Pancreas (tissue), 10 donors: ENCODE results near the gene FBXO3. TPM values are rescaled to one million over a fixed set of nuclear protein-coding genes. Genes with fewer than 3 reads are reported as not detected.
A peak's percentile ranks its signal among the peaks of the same experiment; 100 is the strongest.

Experiments used
- ATAC-seq, 4 donors: fragments of 200-7000 bp; cut with Tn5 transposase; one replicate each; pipeline versions ENCODE4 v1.8.0 to v1.9.1; 2020; ENCODE audit warnings: mild to moderate bottlenecking in 4 of 4, moderate library complexity in 4 of 4
- DNase-seq, 6 donors: peaks; one replicate each; pipeline ENCODE4 v3.0.0-alpha.2; 2020
- FAIRE-seq: peaks from 2 replicates; lab custom pipeline; 2012; peaks lifted over from hg19 to GRCh38; lab: Jason Lieb, UNC
- H3K27ac ChIP-seq, 4 donors: fragments of 200-600 bp; sonication (generic); 1 replicate in 3 of 4; 2 replicates in 1 of 4; pipeline versions ENCODE4 v1.5.0 to v1.8.0; 2020
- H3K27me3 ChIP-seq, 4 donors: fragments of 200-600 bp; one replicate each; pipeline ENCODE4 v1.8.0; 2021
- H3K36me3 ChIP-seq, 3 donors: fragments of 200-600 bp; sonication (generic) in 1 of 3; one replicate each; pipeline versions ENCODE4 v1.5.0 to v1.8.0; 2020 to 2021
- H3K4me1 ChIP-seq, 3 donors: fragments of 200-600 bp; one replicate each; pipeline ENCODE4 v1.8.0; 2021
- H3K4me3 ChIP-seq, 4 donors: fragments of 200-600 bp; sonication (generic) in 2 of 4; one replicate each; pipeline versions ENCODE4 v1.5.0 to v1.8.0; 2020 to 2021
- H3K9me3 ChIP-seq, 4 donors: fragments of 200-600 bp; one replicate each; pipeline ENCODE4 v1.8.0; 2021
- WGBS, 2 donors: extraction: QIAGEN DNeasy Blood & Tissue Kit; methylation state at CpG; one replicate each; pipeline ENCODE4 v1.1.7; 2013; 5-methylcytosine and 5-hydroxymethylcytosine counted together
- intact Hi-C, 3 donors: fragments of 100-400 bp; cut with DNase I; formaldehyde crosslinking; loops; one replicate each; pipeline versions ENCODE4 v1.11.1 to v1.14.2; 2022
- polyA plus RNA-seq, 2 donors: library from polyadenylated mRNA; stranded (reverse); fragments of 200-250 nt; gene quantifications; one replicate each; pipeline ENCODE4 v1.2.3, GENCODE V29; 2013
- total RNA-seq, 6 donors: library from RNA; stranded (reverse); fragmentation: NEBNext Ultra II Directional in 4 of 6; extraction: Animal tissue kit (Norgen Biotek cat#: 25700) in 4 of 6; gene quantifications; one replicate each; pipeline versions ENCODE4 v1.2.1 to v1.2.4, GENCODE V29; 2021 to 2023
- TF ChIP-seq, protein P1 (sequence below), 4 donors: fragments of 200-600 bp; sonication (generic) in 3 of 4; IDR thresholded peaks; one replicate each; pipeline versions ENCODE4 v1.5.0 to v1.8.0; 2021; ENCODE audit warnings: antibody characterized with exemption in 4 of 4
- donor health status: healthy with polysubstance abuse.
- donor health status: DM: no; HTN: no; CAD: no; lungs with moderate emphysema.
- donor health status: DM: no; HTN: no; CAD: no.
- donor health status: control.
- donor health status: control.
- donor health status: Bipolar disorder and iron deficiency.
- donor health status: DM: yes; HTN: yes; CAD: no.
- donor health status: DM: no; HTN: no; CAD: no.
- donor health status: DM: no; HTN: no; CAD: no.
- donor health status: DM: yes; HTN: yes; CAD: no.

The FBXO3 gene
- total and polyA plus RNA-seq, 8 donors, result 12.2 to 26.6 (median 16.4) TPM

DNA sequence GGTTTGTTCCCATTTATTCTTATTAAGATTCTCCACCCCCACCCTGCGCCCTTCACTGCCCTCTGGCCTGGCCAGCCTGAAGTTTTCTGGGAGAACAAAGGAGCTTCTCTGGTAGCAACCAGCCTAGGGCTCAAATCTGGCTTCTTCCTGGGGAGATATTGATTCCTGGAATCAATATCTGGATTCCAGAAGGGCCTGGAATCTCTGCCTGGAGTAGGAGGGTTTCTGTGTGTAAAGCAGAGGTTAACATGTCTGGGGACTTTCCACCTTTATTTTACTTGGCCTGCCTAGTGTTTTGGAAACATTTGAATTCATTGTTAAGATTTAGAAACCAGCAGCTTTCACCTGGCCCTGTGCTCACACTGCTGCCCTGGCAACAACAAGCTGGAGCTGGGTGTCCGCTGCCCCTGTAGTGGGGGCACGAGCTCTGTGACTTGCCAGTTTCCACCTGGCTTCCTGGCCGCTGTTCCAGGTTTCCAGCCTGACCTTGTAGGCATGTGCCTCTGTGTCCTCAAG lies 79.2 kb downstream of the FBXO3 start:
- DNase-seq, result peak; percentile 72 to 88 (median 82)
- WGBS, 2 donors, result 22 to 23% methylated on average over 4 of the region's 4 CpGs

DNA sequence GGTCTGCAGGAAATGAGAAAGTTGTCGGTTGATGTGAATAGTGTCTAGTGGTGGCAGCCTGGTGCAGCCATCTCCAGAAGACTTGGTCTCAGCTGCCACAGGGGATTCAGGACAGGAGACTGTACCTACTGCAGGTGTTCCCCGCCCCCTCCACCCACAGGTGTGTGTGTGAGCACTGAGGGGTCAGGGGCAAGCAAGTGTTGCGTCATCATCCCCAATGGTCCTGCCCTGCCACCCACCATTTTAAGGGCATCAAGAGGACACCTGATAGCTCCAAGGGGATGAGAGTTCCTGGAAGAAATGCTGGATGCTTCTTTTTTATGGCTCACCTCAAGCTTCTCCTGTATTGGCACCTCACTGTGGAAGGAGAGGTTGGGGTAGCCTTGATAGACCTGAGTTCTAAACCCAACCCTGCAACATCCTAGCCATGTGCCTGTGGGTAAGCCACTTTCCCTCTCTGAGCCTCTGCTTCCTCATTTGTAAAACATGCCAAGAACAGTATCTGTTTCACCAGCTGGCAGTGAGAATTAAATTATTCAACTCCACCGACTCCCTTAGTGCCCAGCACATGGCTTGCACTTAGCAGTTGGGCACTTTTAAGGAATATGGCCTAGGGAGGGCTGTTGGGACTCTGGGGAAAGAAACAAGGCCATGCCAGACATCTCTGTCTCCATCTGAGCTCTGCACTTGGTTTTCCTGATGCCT lies 79.8 kb downstream of the FBXO3 start:
- H3K36me3 ChIP-seq, result no peaks in the 10 kb centered on the region
- peaks cover 38 to 89% (median 49%) of the 10 kb centered on the region in 3 donors for H3K4me1 ChIP-seq
- no peak overlapping the region for H3K4me3 ChIP-seq
- TF ChIP-seq, protein P1, sequence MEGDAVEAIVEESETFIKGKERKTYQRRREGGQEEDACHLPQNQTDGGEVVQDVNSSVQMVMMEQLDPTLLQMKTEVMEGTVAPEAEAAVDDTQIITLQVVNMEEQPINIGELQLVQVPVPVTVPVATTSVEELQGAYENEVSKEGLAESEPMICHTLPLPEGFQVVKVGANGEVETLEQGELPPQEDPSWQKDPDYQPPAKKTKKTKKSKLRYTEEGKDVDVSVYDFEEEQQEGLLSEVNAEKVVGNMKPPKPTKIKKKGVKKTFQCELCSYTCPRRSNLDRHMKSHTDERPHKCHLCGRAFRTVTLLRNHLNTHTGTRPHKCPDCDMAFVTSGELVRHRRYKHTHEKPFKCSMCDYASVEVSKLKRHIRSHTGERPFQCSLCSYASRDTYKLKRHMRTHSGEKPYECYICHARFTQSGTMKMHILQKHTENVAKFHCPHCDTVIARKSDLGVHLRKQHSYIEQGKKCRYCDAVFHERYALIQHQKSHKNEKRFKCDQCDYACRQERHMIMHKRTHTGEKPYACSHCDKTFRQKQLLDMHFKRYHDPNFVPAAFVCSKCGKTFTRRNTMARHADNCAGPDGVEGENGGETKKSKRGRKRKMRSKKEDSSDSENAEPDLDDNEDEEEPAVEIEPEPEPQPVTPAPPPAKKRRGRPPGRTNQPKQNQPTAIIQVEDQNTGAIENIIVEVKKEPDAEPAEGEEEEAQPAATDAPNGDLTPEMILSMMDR (IDR thresholded peaks at IDR 0.05), result no peak
- ATAC-seq (no peak), DNase-seq (peak in 1 of 6 donors; percentile 49), FAIRE-seq (no peak)
- intact Hi-C loops, result loop anchor here in 1 of 3 donors (5.0 kb wide), 1 partner anchor 332 kb away; no protein-coding TSS in a partner anchor
- H3K27ac ChIP-seq, result peak overlapping the region; percentile 62 to 95 (median 88)
- WGBS, 2 donors, result 72 to 76% methylated on average over 4 of the region's 4 CpGs
- H3K27me3 ChIP-seq, result no peaks in the 10 kb centered on the region
- no peaks in the 10 kb centered on the region for H3K9me3 ChIP-seq

More for the DNA sequence above, 79.2 kb downstream of the FBXO3 start:
- ATAC-seq (peak; percentile 66 to 68 (median 67)), FAIRE-seq (no peak)
- H3K4me3 ChIP-seq, result peak overlapping the region in 1 of 4 donors; percentile 23
- H3K27ac ChIP-seq, result peak overlapping the region; percentile 62 to 95 (median 88)
- TF ChIP-seq, protein P1 (IDR thresholded peaks at IDR 0.05), result no peak
- peaks cover 38 to 85% (median 49%) of the 10 kb centered on the region in 3 donors for H3K4me1 ChIP-seq
- H3K9me3 ChIP-seq, result no peaks in the 10 kb centered on the region
- intact Hi-C loops, result no loop called here
- H3K36me3 ChIP-seq, result no peaks in the 10 kb centered on the region
- H3K27me3 ChIP-seq, result no peaks in the 10 kb centered on the region

DNA sequence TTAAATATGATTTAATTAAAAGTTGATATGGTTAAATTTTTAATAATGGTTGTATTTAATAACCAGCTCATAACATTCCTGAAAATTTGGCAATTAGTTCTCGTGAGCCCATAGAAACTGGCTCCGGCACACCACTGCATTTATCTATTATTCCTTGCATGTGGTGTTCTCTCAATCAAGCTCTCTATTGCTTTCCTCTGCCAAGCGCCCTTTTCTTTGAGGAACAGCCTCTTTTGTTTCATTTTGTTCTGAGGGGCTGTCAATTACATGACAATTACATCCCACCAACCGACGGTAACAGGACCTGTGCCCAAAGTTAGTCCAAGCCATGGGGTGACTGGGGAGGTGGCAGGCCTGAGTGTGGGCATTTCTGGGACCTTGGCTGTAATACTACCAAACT lies 81.8 kb downstream of the FBXO3 start:
- TF ChIP-seq, protein P1 (IDR thresholded peaks at IDR 0.05), result no peak
- Histone ChIP-seq H3K36me3 (no peaks in the 10 kb centered on the region), H3K27ac (peak overlapping the region; percentile 80 to 95 (median 88)), H3K4me1 (peaks cover 38 to 82% (median 45%) of the 10 kb centered on the region in 3 donors), H3K4me3 (no peak overlapping the region), H3K27me3 (no peaks in the 10 kb centered on the region), H3K9me3 (no peaks in the 10 kb centered on the region)
- DNase-seq, result no peak
- no peak for FAIRE-seq
- intact Hi-C loops, result loop anchor here in 1 of 3 donors (5.0 kb wide), 1 partner anchor 330 kb away; no protein-coding TSS in a partner anchor
- ATAC-seq, result no peak
- WGBS, 2 donors, result 56 to 59% methylated on average over 5 of the region's 5 CpGs

DNA sequence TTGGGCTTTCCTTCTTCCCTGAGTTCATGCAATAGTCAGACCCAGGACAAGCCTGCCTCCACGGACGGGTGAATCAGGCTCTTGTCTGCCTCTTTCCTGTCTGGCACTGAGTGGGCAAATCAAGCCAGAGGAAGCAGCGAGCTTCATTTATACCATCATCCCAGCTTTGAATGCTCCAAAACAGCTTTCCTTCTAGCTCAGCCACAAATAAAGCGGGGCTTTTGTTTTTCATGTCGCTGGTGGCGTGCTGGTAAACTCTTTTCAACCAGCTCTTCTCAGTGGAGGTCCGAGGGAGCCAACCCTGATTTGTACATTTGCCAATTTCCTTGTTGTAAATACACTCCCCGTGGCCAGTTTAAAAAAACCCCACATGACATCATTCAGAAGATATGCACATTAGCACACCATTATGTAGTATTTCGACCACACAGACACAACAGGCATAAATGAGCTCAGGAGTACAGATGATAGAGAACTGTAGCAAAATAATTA lies 82.3 kb downstream of the FBXO3 start:
- H3K4me1 ChIP-seq, result peaks cover 36 to 77% (median 45%) of the 10 kb centered on the region in 3 donors
- 45% methylated on average over 9 of the region's 9 CpGs for WGBS, 2 donors
- DNase-seq (peak in 4 of 6 donors; percentile 27 to 79 (median 65)), FAIRE-seq (peak; percentile 34), ATAC-seq (peak; percentile 51 to 62 (median 58))
- intact Hi-C loops, result loop anchor here in 1 of 3 donors (5.0 kb wide), 1 partner anchor 330 kb away; no protein-coding TSS in a partner anchor
- H3K9me3 ChIP-seq, result no peaks in the 10 kb centered on the region
- TF ChIP-seq, protein P1 (IDR thresholded peaks at IDR 0.05), result no peak
- H3K36me3 ChIP-seq, result no peaks in the 10 kb centered on the region
- H3K27ac ChIP-seq, result peak overlapping the region; percentile 80 to 95 (median 88)
- no peak overlapping the region for H3K4me3 ChIP-seq
- H3K27me3 ChIP-seq, result no peaks in the 10 kb centered on the region
